GM21360 (cell line): Measurements from ENCODE around the gene OVOL1.
"Not testable (repeated sequence)": the region's sequence is repeated elsewhere in the genome, so short reads cannot be mapped to it uniquely, and the experiment has no call there.

Experiments
- ATAC-seq: cut with Tn5 transposase; IDR thresholded peaks from one replicate; pipeline ENCODE4 v1.9.1; 2021; ENCODE audit warnings: mild to moderate bottlenecking, moderate library complexity; ENCODE audit not compliant: unreplicated experiment

Gene OVOL1

GRCh38 chr11:65786786-65787636 is at the start of gene OVOL1:
TSS of gene OVOL1 (plus strand) at chr11:65787063. CDS start at chr11:65787374, 311 bp downstream.
- no peak for ATAC-seq

GRCh38 chr11:65739022-65739421 is 47.8 kb upstream of the OVOL1 start:
- no peak for ATAC-seq

- no peak for ATAC-seq
Observed at GRCh38 chr11:65741185-65741584, 45.7 kb upstream of the OVOL1 start.

- no peak for ATAC-seq
Observed at GRCh38 chr11:65742353-65742752, 44.5 kb upstream of the OVOL1 start.

- ATAC-seq: no peak
Observed at GRCh38 chr11:65743681-65744025, 43.2 kb upstream of the OVOL1 start.

- no peak for ATAC-seq
Observed at GRCh38 chr11:65744026-65744698, 42.7 kb upstream of the OVOL1 start.

- ATAC-seq: no peak
Observed at GRCh38 chr11:65744699-65745042, 42.2 kb upstream of the OVOL1 start.

GRCh38 chr11:65745049-65745448 is 41.8 kb upstream of the OVOL1 start:
- ATAC-seq: no peak

- ATAC-seq: not testable (repeated sequence)
Observed at GRCh38 chr11:65762169-65762568, 24.7 kb upstream of the OVOL1 start.

GRCh38 chr11:65762816-65763215 is 24.0 kb upstream of the OVOL1 start:
- not testable (repeated sequence) for ATAC-seq

- ATAC-seq: no peak
Observed at GRCh38 chr11:65764434-65764833, 22.4 kb upstream of the OVOL1 start.

- ATAC-seq: no peak
Observed at GRCh38 chr11:65766535-65766934, 20.3 kb upstream of the OVOL1 start.

- ATAC-seq: no peak
Observed at GRCh38 chr11:65767406-65767805, 19.5 kb upstream of the OVOL1 start.

GRCh38 chr11:65767806-65768205 is 19.1 kb upstream of the OVOL1 start:
- ATAC-seq: not testable (repeated sequence)

- ATAC-seq: no peak
Observed at GRCh38 chr11:65770951-65771567, 15.8 kb upstream of the OVOL1 start.

GRCh38 chr11:65771589-65772112 is 15.2 kb upstream of the OVOL1 start:
- ATAC-seq: no peak

- ATAC-seq: no peak
Observed at GRCh38 chr11:65773784-65774411, 13.0 kb upstream of the OVOL1 start.

- ATAC-seq: no peak
Observed at GRCh38 chr11:65774525-65775306, 12.1 kb upstream of the OVOL1 start.

- no peak for ATAC-seq
Observed at GRCh38 chr11:65776196-65776595, 10.7 kb upstream of the OVOL1 start.

GRCh38 chr11:65776710-65777141 is 10.1 kb upstream of the OVOL1 start:
- no peak for ATAC-seq
